SK-N-SH (cell line): ENCODE measurements around the gene DNMT3A. TPM values are rescaled to one million over a fixed set of nuclear protein-coding genes. Genes with fewer than 3 reads are reported as not detected.

ENCODE experiments used
- CTCF ChIA-PET: fragments of 300-600, 350-600 bp; formaldehyde crosslinking; extraction: SDS; loops from one replicate; lab custom pipeline; 2021; lab: Yijun Ruan, JAX
- POLR2A ChIA-PET: fragments of 350-600 bp; sonication (Branson Sonifier 250); formaldehyde crosslinking; extraction: SDS; loops from one replicate; lab custom pipeline; 2020; ENCODE audit warnings: antibody characterized with exemption, inconsistent platforms; lab: Yijun Ruan, JAX
- DNase-seq: peaks from one replicate; pipeline ENCODE4 v3.0.0; 2012
- H2AFZ ChIP-seq: fragments of 200-600 bp; sonication (generic); 2 replicates; pipeline ENCODE4 v1.8.1; 2016; ENCODE audit warnings: antibody characterized with exemption, mild to moderate bottlenecking, low read depth
- H3F3A ChIP-seq: fragments of 200-600 bp; sonication (generic); replicated peaks from 2 replicates; pipeline ENCODE3; 2016; ENCODE audit warnings: antibody characterized with exemption, mild to moderate bottlenecking; ENCODE audit not compliant: insufficient read depth
- H3K27ac ChIP-seq, 2 experiments: fragments of 200-500 bp in 1 of 2; fragments of 200-600 bp in 1 of 2; sonication (Bioruptor generic) in 1 of 2; sonication (generic), shearing (Covaris generic) in 1 of 2; 2 replicates each; pipeline versions ENCODE4 v1.5.1 to v1.6.1; 2014 to 2016; ENCODE audit warnings: low read depth in 2 of 2, inconsistent platforms in 1 of 2, low read length in 1 of 2, mild to moderate bottlenecking in 1 of 2, mixed read lengths in 1 of 2
- H3K27me3 ChIP-seq: fragments of 200-600 bp; sonication (generic), shearing (Covaris generic); 2 replicates; pipeline ENCODE4 v1.6.1; 2016; ENCODE audit warnings: mixed run types; ENCODE audit not compliant: insufficient read depth
- H3K36me3 ChIP-seq, 2 experiments: fragments of 200-500 bp in 1 of 2; fragments of 200-600 bp in 1 of 2; sonication (Bioruptor generic) in 1 of 2; sonication (generic) in 1 of 2; replicated peaks in 1 of 2; 2 replicates each; pipeline versions ENCODE3 to v1.5.1; 2014 to 2016; ENCODE audit warnings: low read length in 1 of 2, mild to moderate bottlenecking in 1 of 2; ENCODE audit not compliant: insufficient read depth in 2 of 2, control insufficient read depth in 1 of 2
- H3K4me1 ChIP-seq, 2 experiments: fragments of 200-500 bp in 1 of 2; fragments of 200-600 bp in 1 of 2; sonication (Bioruptor generic) in 1 of 2; sonication (generic), shearing (Covaris generic) in 1 of 2; 2 replicates each; pipeline versions ENCODE4 v1.5.1 to v1.6.1; 2014 to 2016; ENCODE audit warnings: low read depth in 1 of 2, low read length in 1 of 2, mixed run types in 1 of 2; ENCODE audit not compliant: insufficient read depth in 2 of 2, control insufficient read depth in 1 of 2
- H3K4me2 ChIP-seq: fragments of 200-600 bp; sonication (generic), shearing (Covaris generic); 2 replicates; pipeline ENCODE4 v1.6.1; 2017; ENCODE audit warnings: mixed run types
- H3K4me3 ChIP-seq, 2 experiments: fragments of 200-500 bp in 1 of 2; fragments of 200-600 bp in 1 of 2; sonication (Bioruptor generic) in 1 of 2; sonication (generic), shearing (Covaris generic) in 1 of 2; 2 replicates each; pipeline versions ENCODE4 v1.5.1 to v1.8.1; 2014 to 2016; ENCODE audit warnings: low read depth in 2 of 2, inconsistent platforms in 1 of 2, low read length in 1 of 2, mild to moderate bottlenecking in 1 of 2, mixed read lengths in 1 of 2, moderate library complexity in 1 of 2
- H3K79me2 ChIP-seq: fragments of 200-600 bp; sonication (generic); 2 replicates; pipeline ENCODE4 v1.8.1; 2017; ENCODE audit warnings: mild to moderate bottlenecking; ENCODE audit not compliant: insufficient read depth
- H3K9ac ChIP-seq: fragments of 200-600 bp; sonication (generic); 2 replicates; pipeline ENCODE4 v1.6.1; 2017; ENCODE audit warnings: mixed run types
- H3K9me2 ChIP-seq: fragments of 200-600 bp; sonication (generic); 2 replicates; pipeline ENCODE4 v1.6.1; 2017; ENCODE audit warnings: mixed run types
- H3K9me3 ChIP-seq: fragments of 200-600 bp; sonication (generic); 2 replicates; pipeline ENCODE4 v1.6.1; 2017; ENCODE audit warnings: mixed run types, mild to moderate bottlenecking, moderate library complexity
- H4K20me1 ChIP-seq: fragments of 200-600 bp; sonication (generic); 2 replicates; pipeline ENCODE4 v1.6.1; 2017; ENCODE audit warnings: mild to moderate bottlenecking, mixed run types; ENCODE audit not compliant: insufficient read depth
- CHD2 ChIP-seq: fragments of 150-350 bp; IDR thresholded peaks from 2 replicates; pipeline ENCODE4 v1.6.1; 2018; ENCODE audit warnings: low read length; ENCODE audit not compliant: partially characterized antibody
- ELF1 ChIP-seq: IDR thresholded peaks from 2 replicates; pipeline ENCODE4 v1.4.0; 2012
- GATA2 ChIP-seq: sonication (generic); formaldehyde crosslinking; IDR thresholded peaks from 2 replicates; pipeline ENCODE4 v1.5.0; 2020; ENCODE audit warnings: mild to moderate bottlenecking, missing genetic modification reagents
- MEF2A ChIP-seq: IDR thresholded peaks from 2 replicates; pipeline ENCODE4 v1.4.0; 2012; ENCODE audit warnings: low read depth, borderline replicate concordance
- MXI1 ChIP-seq: IDR thresholded peaks from 2 replicates; pipeline ENCODE4 v1.6.1; 2012; ENCODE audit warnings: mild to moderate bottlenecking, low read depth, low read length, improper control_type of control experiment
- NRF1 ChIP-seq: IDR thresholded peaks from 2 replicates; pipeline ENCODE4 v1.6.1; 2012; ENCODE audit warnings: low read depth, mild to moderate bottlenecking, low read length
- RAD21 ChIP-seq: IDR thresholded peaks from 2 replicates; pipeline ENCODE4 v1.6.1; 2012; ENCODE audit warnings: mild to moderate bottlenecking, low read length
- RCOR1 ChIP-seq: fragments of 150-350 bp; IDR thresholded peaks from 2 replicates; pipeline ENCODE4 v1.6.1; 2017; ENCODE audit warnings: antibody characterized with exemption, low read length
- RXRA ChIP-seq: IDR thresholded peaks from 2 replicates; pipeline ENCODE4 v1.4.0; 2012; ENCODE audit warnings: low read depth, mild to moderate bottlenecking, borderline replicate concordance
- TCF12 ChIP-seq: IDR thresholded peaks from 2 replicates; pipeline ENCODE4 v1.4.0; 2012
- WGBS: methylation state at CpG from one replicate; pipeline ENCODE4 v1.1.6; 2017; ENCODE audit warnings: low lambda C conversion rate; 5-methylcytosine and 5-hydroxymethylcytosine counted together
- polyA plus RNA-seq, 3 experiments: library from polyadenylated mRNA; depleted of rRNA; stranded (reverse); fragments of >200 nt; gene quantifications; 2 replicates each; pipeline ENCODE4 v1.2.3, GENCODE V29; 2012
- TF ChIP-seq, protein P1 (sequence below): fragments of 150-350 bp; IDR thresholded peaks from 2 replicates; pipeline ENCODE4 v1.6.1; 2016; ENCODE audit warnings: mild to moderate bottlenecking, low read depth, low read length
- TF ChIP-seq, protein P2 (sequence below): IDR thresholded peaks from 2 replicates; pipeline ENCODE4; 2012
- TF ChIP-seq, protein P3 (sequence below): IDR thresholded peaks from 2 replicates; pipeline ENCODE4 v1.4.0; 2012; ENCODE audit warnings: low read depth, borderline replicate concordance

The DNMT3A gene
- polyA plus RNA-seq, 1 of the 3 experiments (the other 2 are of a cell fraction): 5.6 TPM

- Histone ChIP-seq H2AFZ (no peak overlapping the region), H3K4me1 (peaks cover 24 to 60% of the 10 kb centered on the region in 2 experiments; a peak in 3 of 4 replicates), H3K4me2 (no peak overlapping the region), H3K27ac (peak overlapping the region in 1 of 2 experiments; percentile 80; a peak in 2 of 4 replicates), H3K79me2 (no peaks in the 10 kb centered on the region), H3K4me3 (no peak overlapping the region), H3K36me3 (peaks cover 0 to 43% of the 10 kb centered on the region in 2 experiments), H3K27me3 (no peaks in the 10 kb centered on the region), H3F3A (no peaks in the 10 kb centered on the region), H4K20me1 (peaks cover 11% of the 10 kb centered on the region), H3K9me2 (no peaks in the 10 kb centered on the region), H3K9ac (no peak overlapping the region), H3K9me3 (no peaks in the 10 kb centered on the region)
- CTCF ChIA-PET: interaction anchor here (0.6 to 9.7 kb wide), 10 partner anchors 10 to 360 kb away, joined by 3 to 117 read pairs (median 4); partner anchors contain the start of gene DNMT3A
- no peak for TF ChIP-seq MEF2A
- 0 out of 2 replicates have a peak, but pooled peaks have one; percentile 25 for TF ChIP-seq MXI1
- no peak for TF ChIP-seq RCOR1
- TF ChIP-seq RXRA: no peak
- no peak for TF ChIP-seq NRF1
- TF ChIP-seq, protein P1, sequence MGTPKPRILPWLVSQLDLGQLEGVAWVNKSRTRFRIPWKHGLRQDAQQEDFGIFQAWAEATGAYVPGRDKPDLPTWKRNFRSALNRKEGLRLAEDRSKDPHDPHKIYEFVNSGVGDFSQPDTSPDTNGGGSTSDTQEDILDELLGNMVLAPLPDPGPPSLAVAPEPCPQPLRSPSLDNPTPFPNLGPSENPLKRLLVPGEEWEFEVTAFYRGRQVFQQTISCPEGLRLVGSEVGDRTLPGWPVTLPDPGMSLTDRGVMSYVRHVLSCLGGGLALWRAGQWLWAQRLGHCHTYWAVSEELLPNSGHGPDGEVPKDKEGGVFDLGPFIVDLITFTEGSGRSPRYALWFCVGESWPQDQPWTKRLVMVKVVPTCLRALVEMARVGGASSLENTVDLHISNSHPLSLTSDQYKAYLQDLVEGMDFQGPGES: no peak
- TF ChIP-seq GATA2 (CRISPR knock-in tag): 0 out of 2 replicates have a peak, but pooled peaks have one; percentile 26
- TF ChIP-seq, protein P2, sequence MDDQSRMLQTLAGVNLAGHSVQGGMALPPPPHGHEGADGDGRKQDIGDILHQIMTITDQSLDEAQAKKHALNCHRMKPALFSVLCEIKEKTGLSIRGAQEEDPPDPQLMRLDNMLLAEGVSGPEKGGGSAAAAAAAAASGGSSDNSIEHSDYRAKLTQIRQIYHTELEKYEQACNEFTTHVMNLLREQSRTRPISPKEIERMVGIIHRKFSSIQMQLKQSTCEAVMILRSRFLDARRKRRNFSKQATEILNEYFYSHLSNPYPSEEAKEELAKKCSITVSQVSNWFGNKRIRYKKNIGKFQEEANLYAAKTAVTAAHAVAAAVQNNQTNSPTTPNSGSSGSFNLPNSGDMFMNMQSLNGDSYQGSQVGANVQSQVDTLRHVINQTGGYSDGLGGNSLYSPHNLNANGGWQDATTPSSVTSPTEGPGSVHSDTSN: no peak
- TF ChIP-seq, protein P3, sequence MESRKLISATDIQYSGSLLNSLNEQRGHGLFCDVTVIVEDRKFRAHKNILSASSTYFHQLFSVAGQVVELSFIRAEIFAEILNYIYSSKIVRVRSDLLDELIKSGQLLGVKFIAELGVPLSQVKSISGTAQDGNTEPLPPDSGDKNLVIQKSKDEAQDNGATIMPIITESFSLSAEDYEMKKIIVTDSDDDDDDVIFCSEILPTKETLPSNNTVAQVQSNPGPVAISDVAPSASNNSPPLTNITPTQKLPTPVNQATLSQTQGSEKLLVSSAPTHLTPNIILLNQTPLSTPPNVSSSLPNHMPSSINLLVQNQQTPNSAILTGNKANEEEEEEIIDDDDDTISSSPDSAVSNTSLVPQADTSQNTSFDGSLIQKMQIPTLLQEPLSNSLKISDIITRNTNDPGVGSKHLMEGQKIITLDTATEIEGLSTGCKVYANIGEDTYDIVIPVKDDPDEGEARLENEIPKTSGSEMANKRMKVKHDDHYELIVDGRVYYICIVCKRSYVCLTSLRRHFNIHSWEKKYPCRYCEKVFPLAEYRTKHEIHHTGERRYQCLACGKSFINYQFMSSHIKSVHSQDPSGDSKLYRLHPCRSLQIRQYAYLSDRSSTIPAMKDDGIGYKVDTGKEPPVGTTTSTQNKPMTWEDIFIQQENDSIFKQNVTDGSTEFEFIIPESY: no peak
- no peak for TF ChIP-seq RAD21
- no peak for TF ChIP-seq CHD2
- TF ChIP-seq ELF1: no peak
- TF ChIP-seq TCF12: no peak
- WGBS: 90% methylated on average over 16 of the region's 16 CpGs
- POLR2A ChIA-PET: interaction anchor here (1.4 kb wide), 1 partner anchor 10 kb away, joined by 8 read pairs; no protein-coding TSS in a partner anchor
- DNase-seq: no peak
Observed at GRCh38 chr2:25304826-25305596, 36.7 kb downstream of the DNMT3A start.
